H9 (cell line): Measurements from ENCODE around the gene TOMM40L. TPM values are rescaled to one million over a fixed set of nuclear protein-coding genes. Genes with fewer than 3 reads are reported as not detected.

Experiments used
- DNase-seq: peaks from one replicate; pipeline ENCODE4 v3.0.0-alpha.2; 2017
- H2AFZ ChIP-seq: one replicate; pipeline ENCODE4 v1.6.1; 2013; ENCODE audit warnings: mild to moderate bottlenecking, low read length, control low read depth, moderate library complexity
- H2AK5ac ChIP-seq: 2 replicates; pipeline ENCODE4 v1.6.1; 2013; ENCODE audit warnings: low read length, control low read depth, mixed read lengths; ENCODE audit not compliant: insufficient read length
- H2BK120ac ChIP-seq: one replicate; pipeline ENCODE4 v1.6.1; 2013; ENCODE audit warnings: low read depth, mild to moderate bottlenecking, low read length, control low read depth, inconsistent platforms; ENCODE audit not compliant: poor library complexity, severe bottlenecking
- H2BK12ac ChIP-seq: 2 replicates; pipeline ENCODE4 v1.6.1; 2013; ENCODE audit warnings: low read length, control low read depth, mixed read lengths, low read depth; ENCODE audit not compliant: insufficient read length
- H2BK15ac ChIP-seq: 2 replicates; pipeline ENCODE4 v1.6.1; 2013; ENCODE audit warnings: low read depth, low read length, control low read depth
- H2BK20ac ChIP-seq: one replicate; pipeline ENCODE4 v1.6.1; 2013; ENCODE audit warnings: low read depth, mild to moderate bottlenecking, low read length, control low read depth, inconsistent platforms; ENCODE audit not compliant: poor library complexity, severe bottlenecking
- H2BK5ac ChIP-seq: 2 replicates; pipeline ENCODE4 v1.6.1; 2013; ENCODE audit warnings: low read length, control low read depth, mixed read lengths; ENCODE audit not compliant: insufficient read length
- H3K14ac ChIP-seq: 2 replicates; pipeline ENCODE4 v1.6.1; 2013; ENCODE audit warnings: low read length, control low read depth; ENCODE audit not compliant: insufficient read depth
- H3K18ac ChIP-seq: 2 replicates; pipeline ENCODE4 v1.6.1; 2013; ENCODE audit warnings: low read depth, mild to moderate bottlenecking, mixed read lengths, low read length, control low read depth; ENCODE audit not compliant: insufficient read length
- H3K23ac ChIP-seq: 2 replicates; pipeline ENCODE4 v1.6.1; 2013; ENCODE audit warnings: low read length, control low read depth, mixed read lengths, low read depth; ENCODE audit not compliant: insufficient read length
- H3K23me2 ChIP-seq: 2 replicates; pipeline ENCODE4 v1.6.1; 2013; ENCODE audit warnings: low read depth, mild to moderate bottlenecking, mixed read lengths, low read length, control low read depth; ENCODE audit not compliant: insufficient read length, poor library complexity, severe bottlenecking
- H3K27ac ChIP-seq: 2 replicates; pipeline ENCODE4 v1.5.1; 2013; ENCODE audit warnings: low read length, control low read depth, mixed read lengths, low read depth; ENCODE audit not compliant: insufficient read length
- H3K27me3 ChIP-seq: 2 replicates; pipeline ENCODE4 v1.6.1; 2013; ENCODE audit warnings: low read length, control low read depth, inconsistent platforms; ENCODE audit not compliant: insufficient read depth
- H3K4ac ChIP-seq: 2 replicates; pipeline ENCODE4 v1.6.1; 2013; ENCODE audit warnings: low read depth, mild to moderate bottlenecking, control low read depth, inconsistent platforms, low read length, moderate library complexity
- H3K4me1 ChIP-seq: 2 replicates; pipeline ENCODE4 v1.6.1; 2013; ENCODE audit warnings: low read length, control low read depth, inconsistent platforms; ENCODE audit not compliant: insufficient read depth
- H3K4me2 ChIP-seq: 2 replicates; pipeline ENCODE4 v1.6.1; 2013; ENCODE audit warnings: low read length, control low read depth, mixed read lengths; ENCODE audit not compliant: insufficient read length, insufficient read depth
- H3K56ac ChIP-seq: 2 replicates; pipeline ENCODE4 v1.6.1; 2013; ENCODE audit warnings: low read depth, mild to moderate bottlenecking, mixed read lengths, low read length, control low read depth; ENCODE audit not compliant: insufficient read length
- H3K79me1 ChIP-seq: 2 replicates; pipeline ENCODE4 v1.6.1; 2013; ENCODE audit warnings: low read depth, mild to moderate bottlenecking, moderate library complexity, low read length, control low read depth, inconsistent platforms; ENCODE audit not compliant: insufficient read depth, poor library complexity, severe bottlenecking
- H3K79me2 ChIP-seq: 2 replicates; pipeline ENCODE4 v1.6.1; 2013; ENCODE audit warnings: low read length, control low read depth, inconsistent platforms; ENCODE audit not compliant: insufficient read depth
- H3K9ac ChIP-seq: 2 replicates; pipeline ENCODE4 v1.6.1; 2013; ENCODE audit warnings: low read length, control low read depth, mixed read lengths; ENCODE audit not compliant: insufficient read length; ENCODE audit errors: extremely low read depth
- H3K9me3 ChIP-seq: one replicate; pipeline ENCODE4 v1.6.1; 2013; ENCODE audit warnings: low read depth, low read length, inconsistent platforms; ENCODE audit not compliant: control insufficient read depth
- H3T11ph ChIP-seq: one replicate; pipeline ENCODE4 v1.6.1; 2013; ENCODE audit warnings: mild to moderate bottlenecking, low read length, control low read depth, inconsistent platforms
- H4K20me1 ChIP-seq: one replicate; pipeline ENCODE4 v1.6.1; 2013; ENCODE audit not compliant: control insufficient read depth, insufficient read length, insufficient read depth
- H4K5ac ChIP-seq: 2 replicates; pipeline ENCODE4 v1.6.1; 2013; ENCODE audit warnings: low read depth, mild to moderate bottlenecking, mixed read lengths, low read length, control low read depth; ENCODE audit not compliant: insufficient read length
- H4K8ac ChIP-seq: replicated peaks from 2 replicates; pipeline ENCODE4 v1.6.1; 2013; ENCODE audit warnings: low read length, control low read depth, mixed read lengths, low read depth; ENCODE audit not compliant: insufficient read length
- H4K91ac ChIP-seq: 2 replicates; pipeline ENCODE4 v1.6.1; 2013; ENCODE audit warnings: low read depth, mild to moderate bottlenecking, moderate library complexity, mixed read lengths, low read length, control low read depth; ENCODE audit not compliant: insufficient read length
- H3K27ac Mint-ChIP-seq, 3 experiments: 2 replicates in 2 of 3; 3 replicates in 1 of 3; pipeline ENCODE4 v1.8.0; 2020 to 2021; ENCODE audit warnings: mixed read lengths in 3 of 3, mild to moderate bottlenecking in 1 of 3, moderate library complexity in 1 of 3
- H3K27me3 Mint-ChIP-seq: 2 replicates; pipeline ENCODE4 v1.8.0; 2021; ENCODE audit warnings: low read depth, mild to moderate bottlenecking, moderate library complexity, mixed read lengths
- H3K36me3 Mint-ChIP-seq, 3 experiments: 2 replicates in 2 of 3; 3 replicates in 1 of 3; pipeline ENCODE4 v1.8.0; 2020 to 2021; ENCODE audit warnings: low read depth in 3 of 3, mixed read lengths in 3 of 3; ENCODE audit not compliant: insufficient read depth in 1 of 3
- H3K4me1 Mint-ChIP-seq, 2 experiments: 2 replicates each; pipeline ENCODE4 v1.8.0; 2020; ENCODE audit warnings: mixed read lengths in 2 of 2
- H3K4me3 Mint-ChIP-seq, 2 experiments: 2 replicates in 1 of 2; 3 replicates in 1 of 2; pipeline ENCODE4 v1.8.0; 2020 to 2021; ENCODE audit warnings: mild to moderate bottlenecking in 2 of 2, mixed read lengths in 2 of 2, moderate library complexity in 1 of 2
- H3K9me3 Mint-ChIP-seq, 2 experiments: 2 replicates in 1 of 2; 3 replicates in 1 of 2; pipeline ENCODE4 v1.8.0; 2020; ENCODE audit warnings: mild to moderate bottlenecking in 2 of 2, mixed read lengths in 2 of 2, moderate library complexity in 1 of 2
- WGBS: extraction: QIAGEN DNeasy Blood & Tissue Kit; methylation state at CpG from one replicate; pipeline ENCODE4 v1.1.7; 2013; ENCODE audit warnings: missing lambda C conversion rate, low lambda C conversion rate, mixed read lengths; ENCODE audit not compliant: insufficient read length; ENCODE audit errors: extremely low coverage; 5-methylcytosine and 5-hydroxymethylcytosine counted together
- total RNA-seq: library from RNA; stranded (reverse); gene quantifications from 2 replicates; pipeline ENCODE4 v1.2.1, GENCODE V29; 2021
- TF ChIP-seq, protein P1 (sequence below): fragments of 200-600 bp; sonication (generic); conservative IDR thresholded peaks from 3 replicates; pipeline ENCODE4 v1.8.0; 2021; ENCODE audit warnings: antibody characterized with exemption, mild to moderate bottlenecking

TOMM40L gene
- total RNA-seq, 1 experiment from 2014 or later: 13.5 TPM

DNA sequence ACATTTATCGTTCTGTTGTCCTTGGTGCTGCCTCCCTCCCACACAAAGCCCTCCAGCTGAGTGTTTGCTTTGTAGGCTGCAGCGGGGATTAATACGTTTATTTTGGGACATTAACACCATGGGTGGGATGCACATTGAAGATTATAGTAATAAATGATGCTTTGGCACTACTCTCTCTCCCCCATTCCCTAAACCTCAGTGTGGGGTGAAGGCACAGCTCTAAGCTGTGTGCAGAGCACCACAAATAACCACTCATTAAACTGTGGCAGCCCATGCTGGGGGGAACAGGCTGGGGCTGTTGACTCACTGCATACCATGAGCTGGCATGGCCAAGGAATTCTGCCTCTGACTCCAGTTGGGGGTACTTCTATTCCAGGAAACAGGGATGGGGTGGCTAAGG, 40.3 kb downstream of the TOMM40L start:
- Histone ChIP-seq H3K27ac (no peak overlapping the region), H4K8ac (no peak overlapping the region), H3K9me3 (no peaks in the 10 kb centered on the region), H4K5ac (no peak overlapping the region), H3K4ac (no peak overlapping the region), H3K23ac (no peak overlapping the region), H3K79me1 (no peaks in the 10 kb centered on the region), H3K4me2 (no peak overlapping the region), H4K91ac (no peak overlapping the region), H2BK120ac (no peak overlapping the region), H2BK20ac (no peak overlapping the region), H3K79me2 (no peaks in the 10 kb centered on the region), H3T11ph (no peak overlapping the region), H3K4me1 (no peaks in the 10 kb centered on the region), H3K23me2 (no peaks in the 10 kb centered on the region), H3K14ac (no peak overlapping the region), H3K27me3 (no peaks in the 10 kb centered on the region), H4K20me1 (no peaks in the 10 kb centered on the region), H3K56ac (no peak overlapping the region), H2AK5ac (no peak overlapping the region), H2BK5ac (no peak overlapping the region), H3K18ac (no peak overlapping the region), H3K9ac (no peak overlapping the region), H2BK15ac (no peak overlapping the region), H2AFZ (no peak overlapping the region), H2BK12ac (no peak overlapping the region)
- H3K27ac Mint-ChIP-seq: no peak overlapping the region
- H3K9me3 Mint-ChIP-seq: no peaks in the 10 kb centered on the region
- H3K4me3 Mint-ChIP-seq: no peak overlapping the region
- DNase-seq: no peak
- peaks cover 17 to 21% of the 10 kb centered on the region in 2 experiments for H3K4me1 Mint-ChIP-seq
- TF ChIP-seq, protein P1, sequence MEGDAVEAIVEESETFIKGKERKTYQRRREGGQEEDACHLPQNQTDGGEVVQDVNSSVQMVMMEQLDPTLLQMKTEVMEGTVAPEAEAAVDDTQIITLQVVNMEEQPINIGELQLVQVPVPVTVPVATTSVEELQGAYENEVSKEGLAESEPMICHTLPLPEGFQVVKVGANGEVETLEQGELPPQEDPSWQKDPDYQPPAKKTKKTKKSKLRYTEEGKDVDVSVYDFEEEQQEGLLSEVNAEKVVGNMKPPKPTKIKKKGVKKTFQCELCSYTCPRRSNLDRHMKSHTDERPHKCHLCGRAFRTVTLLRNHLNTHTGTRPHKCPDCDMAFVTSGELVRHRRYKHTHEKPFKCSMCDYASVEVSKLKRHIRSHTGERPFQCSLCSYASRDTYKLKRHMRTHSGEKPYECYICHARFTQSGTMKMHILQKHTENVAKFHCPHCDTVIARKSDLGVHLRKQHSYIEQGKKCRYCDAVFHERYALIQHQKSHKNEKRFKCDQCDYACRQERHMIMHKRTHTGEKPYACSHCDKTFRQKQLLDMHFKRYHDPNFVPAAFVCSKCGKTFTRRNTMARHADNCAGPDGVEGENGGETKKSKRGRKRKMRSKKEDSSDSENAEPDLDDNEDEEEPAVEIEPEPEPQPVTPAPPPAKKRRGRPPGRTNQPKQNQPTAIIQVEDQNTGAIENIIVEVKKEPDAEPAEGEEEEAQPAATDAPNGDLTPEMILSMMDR: no peak
- H3K36me3 Mint-ChIP-seq: no peaks in the 10 kb centered on the region
- peaks cover 20% of the 10 kb centered on the region for H3K27me3 Mint-ChIP-seq
- WGBS: no CpG with 5 or more reads among the region's 3 CpGs
